ENCODE measurements around the gene FDXACB1. TPM values are rescaled to one million over a fixed set of nuclear protein-coding genes. Genes with fewer than 3 reads are reported as not detected.

The FDXACB1 gene
- total RNA-seq, 4 donors from 2014 or later: 1.7 to 7.4 (median 3.3) TPM; not detected in 1

GRCh38 chr11:111846063-111846462, 32.9 kb downstream of the FDXACB1 start:
- Histone ChIP-seq H3K4me1 (no peaks in the 10 kb centered on the region), H3K4me3 (no peak overlapping the region), H3K27ac (peak overlapping the region; percentile 44 to 69), H3K36me3 (no peaks in the 10 kb centered on the region), H3K9me3 (no peaks in the 10 kb centered on the region), H3K27me3 (no peaks in the 10 kb centered on the region)
- no peak for TF ChIP-seq POLR2A (IDR thresholded peaks at IDR 0.05)
- TF ChIP-seq CTCF (IDR thresholded peaks at IDR 0.05): no peak
- no peak for DNase-seq
- intact Hi-C loops (cut with DNase I; ENCODE audit: low total_unique reads): no loop called here

- H3K36me3 ChIP-seq: no peaks in the 10 kb centered on the region
- no peaks in the 10 kb centered on the region for H3K9me3 ChIP-seq
- intact Hi-C loops (cut with DNase I; ENCODE audit: low total_unique reads): no loop called here
- no peaks in the 10 kb centered on the region for H3K27me3 ChIP-seq
- H3K4me3 ChIP-seq: no peak overlapping the region
- H3K4me1 ChIP-seq: peaks cover 0 to under 1% of the 10 kb centered on the region in 2 donors
- TF ChIP-seq CTCF (IDR thresholded peaks at IDR 0.05): no peak
- TF ChIP-seq POLR2A (IDR thresholded peaks at IDR 0.05): no peak
- H3K27ac ChIP-seq: no peak overlapping the region
- DNase-seq: no peak
Measured at GRCh38 chr11:111845276-111846028, 33.5 kb downstream of the FDXACB1 start.

- Histone ChIP-seq H3K27ac (no peak overlapping the region), H3K4me1 (peaks cover 0 to 3% of the 10 kb centered on the region in 2 donors), H3K9me3 (no peaks in the 10 kb centered on the region), H3K27me3 (no peaks in the 10 kb centered on the region), H3K4me3 (no peak overlapping the region), H3K36me3 (no peaks in the 10 kb centered on the region)
- DNase-seq: no peak
- no peak for TF ChIP-seq CTCF (IDR thresholded peaks at IDR 0.05)
- intact Hi-C loops (cut with DNase I; ENCODE audit: low total_unique reads): no loop called here
Measured at GRCh38 chr11:111843661-111844060, 35.3 kb downstream of the FDXACB1 start.

- H3K27me3 ChIP-seq: no peaks in the 10 kb centered on the region
- no peak overlapping the region for H3K4me3 ChIP-seq
- TF ChIP-seq POLR2A (IDR thresholded peaks at IDR 0.05) (no peak), CTCF (IDR thresholded peaks at IDR 0.05) (peak; percentile 88 to 95 (median 92))
- H3K9me3 ChIP-seq: no peaks in the 10 kb centered on the region
- DNase-seq: peak; percentile 87 to 95
- intact Hi-C loops (cut with DNase I; ENCODE audit: low total_unique reads): no loop called here
- peaks cover 0 to 3% of the 10 kb centered on the region in 2 donors for H3K4me1 ChIP-seq
- no peaks in the 10 kb centered on the region for H3K36me3 ChIP-seq
- H3K27ac ChIP-seq: peak overlapping the region; percentile 63 to 78
Measured at GRCh38 chr11:111841370-111842053, 37.5 kb downstream of the FDXACB1 start.

- no peak for DNase-seq
- Histone ChIP-seq H3K27me3 (no peaks in the 10 kb centered on the region), H3K4me1 (peaks cover 0 to 3% of the 10 kb centered on the region in 2 donors), H3K9me3 (no peaks in the 10 kb centered on the region), H3K4me3 (no peak overlapping the region), H3K27ac (peak overlapping the region; percentile 63 to 78), H3K36me3 (no peaks in the 10 kb centered on the region)
- no peak for TF ChIP-seq POLR2A (IDR thresholded peaks at IDR 0.05)
- TF ChIP-seq CTCF (IDR thresholded peaks at IDR 0.05): no peak
- intact Hi-C loops (cut with DNase I; ENCODE audit: low total_unique reads): no loop called here
Measured at GRCh38 chr11:111840143-111840542, 38.8 kb downstream of the FDXACB1 start.

All from uterus (tissue), 4 donors.